HepG2 (cell line): Measurements from ENCODE around the gene OGFOD3. TPM values are rescaled to one million over a fixed set of nuclear protein-coding genes. Genes with fewer than 3 reads are reported as not detected.

ENCODE experiments used
- BATF2 ChIP-seq: sonication (generic); formaldehyde crosslinking; IDR thresholded peaks from 2 replicates; pipeline ENCODE4 v1.8.0; 2022; ENCODE audit warnings: mild to moderate bottlenecking, missing genetic modification reagents, moderate library complexity
- FLYWCH1 ChIP-seq: sonication (generic); formaldehyde crosslinking; IDR thresholded peaks from 2 replicates; pipeline ENCODE4 v1.8.1; 2023; ENCODE audit warnings: mild to moderate bottlenecking, missing genetic modification reagents
- GZF1 ChIP-seq: sonication (generic); formaldehyde crosslinking; IDR thresholded peaks from 2 replicates; pipeline ENCODE4 v1.5.1; 2020; ENCODE audit warnings: mild to moderate bottlenecking, missing genetic modification reagents
- HNF4A ChIP-seq: sonication (generic); formaldehyde crosslinking; IDR thresholded peaks from 2 replicates; pipeline ENCODE4 v1.4.0; 2020; ENCODE audit warnings: missing genetic modification reagents
- HNRNPH1 ChIP-seq: fragments of 200-400 bp; formaldehyde crosslinking; optimal IDR thresholded peaks from 2 replicates; pipeline ENCODE3; 2017; ENCODE audit warnings: mild to moderate bottlenecking, low read depth, low read length
- LBX2 ChIP-seq: sonication (generic); formaldehyde crosslinking; IDR thresholded peaks from 2 replicates; pipeline ENCODE4 v1.5.0; 2020; ENCODE audit warnings: missing genetic modification reagents, mild to moderate bottlenecking, borderline replicate concordance
- MEF2D ChIP-seq: sonication (generic); formaldehyde crosslinking; IDR thresholded peaks from 2 replicates; pipeline ENCODE4 v1.5.1; 2020; ENCODE audit warnings: mild to moderate bottlenecking, missing genetic modification reagents
- MTERF4 ChIP-seq: sonication (generic); formaldehyde crosslinking; IDR thresholded peaks from 2 replicates; pipeline ENCODE4 v1.8.0; 2023; ENCODE audit warnings: mild to moderate bottlenecking, missing genetic modification reagents
- MTF2 ChIP-seq: sonication (generic); formaldehyde crosslinking; IDR thresholded peaks from 2 replicates; pipeline ENCODE4 v1.5.0; 2020; ENCODE audit warnings: missing genetic modification reagents, borderline replicate concordance
- NFAT5 ChIP-seq: sonication (generic); formaldehyde crosslinking; IDR thresholded peaks from 2 replicates; pipeline ENCODE4 v1.4.0; 2020; ENCODE audit warnings: missing genetic modification reagents
- RXRA ChIP-seq: sonication (generic); formaldehyde crosslinking; IDR thresholded peaks from 2 replicates; pipeline ENCODE4 v1.5.1; 2020; ENCODE audit warnings: missing genetic modification reagents
- SP1 ChIP-seq, 2 experiments: fragments of 450-650 bp in 1 of 2; sonication (generic) in 1 of 2; formaldehyde crosslinking in 1 of 2; IDR thresholded peaks; 2 replicates each; pipeline versions ENCODE4 v1.4.0 to v1.6.1; 2016 to 2020; ENCODE audit warnings: missing genetic modification reagents in 1 of 2
- ZFP82 ChIP-seq: sonication (generic); formaldehyde crosslinking; IDR thresholded peaks from 2 replicates; pipeline ENCODE4 v1.5.1; 2020; ENCODE audit warnings: mild to moderate bottlenecking, missing genetic modification reagents, borderline replicate concordance
- ZNF263 ChIP-seq: sonication (generic); formaldehyde crosslinking; IDR thresholded peaks from 2 replicates; pipeline ENCODE4 v1.4.0; 2020; ENCODE audit warnings: missing genetic modification reagents
- ZNF597 ChIP-seq: sonication (generic); formaldehyde crosslinking; IDR thresholded peaks from 2 replicates; pipeline ENCODE4 v1.5.0; 2020; ENCODE audit warnings: missing genetic modification reagents
- ZNF614 ChIP-seq: IDR thresholded peaks from 2 replicates; pipeline ENCODE4 v1.6.1; 2018; ENCODE audit warnings: missing biosample characterization, missing genetic modification reagents, inconsistent platforms, borderline replicate concordance
- ZNF784 ChIP-seq: sonication (generic); formaldehyde crosslinking; IDR thresholded peaks from 2 replicates; pipeline ENCODE4 v1.5.1; 2020; ENCODE audit warnings: missing genetic modification reagents, mild to moderate bottlenecking, borderline replicate concordance
- polyA plus RNA-seq, 8 experiments: library from polyadenylated mRNA; depleted of rRNA in 3 of 8; stranded (reverse) in 7 of 8; unstranded in 1 of 8; fragments of >200 nt; fragmentation: Illumina TruSeq in 4 of 8; extraction: Trizol in 4 of 8; gene quantifications; 2 replicates each; pipeline versions ENCODE4 v1.2.1 to v1.2.3, GENCODE V29; 2011 to 2016; ENCODE audit warnings: low read depth in 4 of 8, missing spikeins in 1 of 8, mixed read lengths in 1 of 8; ENCODE audit not compliant: insufficient read depth in 1 of 8
- total RNA-seq, 5 experiments: library from RNA; depleted of rRNA; stranded (reverse); fragments of >200 nt; fragmentation: Illumina TruSeq; extraction: Trizol; gene quantifications; 2 replicates each; pipeline ENCODE4 v1.2.3, GENCODE V29; 2016; ENCODE audit warnings: low read depth in 1 of 5

Gene OGFOD3
- total and polyA plus RNA-seq, 2 of the 13 experiments (the other 11 are each of a cell fraction or from before 2014, with no cell fraction given), result 40.0 to 42.1 TPM

GRCh38 chr17:82370471-82371332 is 47.7 kb downstream of the OGFOD3 start (continued):
- TF ChIP-seq ZNF614 (CRISPR knock-in tag), result peak; percentile 87; the same call in 1 of the 2 replicates
- peak; percentile 60; the same call in 1 of the 2 replicates for TF ChIP-seq ZFP82 (CRISPR knock-in tag)
- peak; percentile 77; the same call in 1 of the 2 replicates for TF ChIP-seq LBX2
- peak; percentile 87 for TF ChIP-seq MEF2D (CRISPR knock-in tag)
- TF ChIP-seq SP1 (IDR thresholded peaks at IDR 0.05), result no peak
- no peak for TF ChIP-seq SP1 (CRISPR knock-in tag; IDR thresholded peaks at IDR 0.05)
- TF ChIP-seq BATF2, result peak; percentile 70
- TF ChIP-seq MTERF4 (CRISPR knock-in tag), result no peak; the same call in none of the 2 replicates
- no peak for TF ChIP-seq HNRNPH1
- TF ChIP-seq ZNF263 (CRISPR knock-in tag), result peak; percentile 79
- TF ChIP-seq RXRA (CRISPR knock-in tag), result peak; percentile 71
- peak; percentile 92; the same call in 1 of the 2 replicates for TF ChIP-seq ZNF784 (CRISPR knock-in tag)
- TF ChIP-seq ZNF597 (CRISPR knock-in tag), result no peak
- TF ChIP-seq GZF1, result peak; percentile 67; the same call in 1 of the 2 replicates
- TF ChIP-seq MTF2 (CRISPR knock-in tag), result no peak
- peak; percentile 93 for TF ChIP-seq FLYWCH1 (CRISPR knock-in tag)
- peak; percentile 97 for TF ChIP-seq NFAT5 (CRISPR knock-in tag)
- peak; percentile 89 for TF ChIP-seq HNF4A (CRISPR knock-in tag)
